HUES48 (cell line): ENCODE data around the gene SIGMAR1.
A peak's percentile ranks its signal among the peaks of the same experiment; 100 is the strongest.
"Not testable (repeated sequence)": the region's sequence is repeated elsewhere in the genome, so short reads cannot be mapped to it uniquely, and the experiment has no call there.

Source experiments
- H3K27ac ChIP-seq: one replicate; pipeline ENCODE4 v1.7.0; 2013; ENCODE audit warnings: low read depth, low read length, inconsistent platforms
- H3K27me3 ChIP-seq: 2 replicates; pipeline ENCODE4 v1.6.1; 2013; ENCODE audit warnings: mild to moderate bottlenecking, low read length; ENCODE audit not compliant: control insufficient read depth, insufficient read depth
- H3K36me3 ChIP-seq: 2 replicates; pipeline ENCODE4 v1.6.1; 2013; ENCODE audit warnings: low read length; ENCODE audit not compliant: control insufficient read depth, insufficient read depth
- H3K4me1 ChIP-seq: 2 replicates; pipeline ENCODE4 v1.6.1; 2013; ENCODE audit warnings: mild to moderate bottlenecking, low read length; ENCODE audit not compliant: control insufficient read depth, insufficient read depth
- H3K4me3 ChIP-seq: 2 replicates; pipeline ENCODE4 v1.5.1; 2013; ENCODE audit warnings: mild to moderate bottlenecking, low read depth, low read length
- H3K9ac ChIP-seq: 2 replicates; pipeline ENCODE4 v1.6.1; 2013; ENCODE audit warnings: mild to moderate bottlenecking, low read depth, low read length, moderate library complexity
- H3K9me3 ChIP-seq: 2 replicates; pipeline ENCODE4 v1.6.1; 2013; ENCODE audit warnings: low read length; ENCODE audit not compliant: control insufficient read depth, insufficient read depth

Gene SIGMAR1

DNA sequence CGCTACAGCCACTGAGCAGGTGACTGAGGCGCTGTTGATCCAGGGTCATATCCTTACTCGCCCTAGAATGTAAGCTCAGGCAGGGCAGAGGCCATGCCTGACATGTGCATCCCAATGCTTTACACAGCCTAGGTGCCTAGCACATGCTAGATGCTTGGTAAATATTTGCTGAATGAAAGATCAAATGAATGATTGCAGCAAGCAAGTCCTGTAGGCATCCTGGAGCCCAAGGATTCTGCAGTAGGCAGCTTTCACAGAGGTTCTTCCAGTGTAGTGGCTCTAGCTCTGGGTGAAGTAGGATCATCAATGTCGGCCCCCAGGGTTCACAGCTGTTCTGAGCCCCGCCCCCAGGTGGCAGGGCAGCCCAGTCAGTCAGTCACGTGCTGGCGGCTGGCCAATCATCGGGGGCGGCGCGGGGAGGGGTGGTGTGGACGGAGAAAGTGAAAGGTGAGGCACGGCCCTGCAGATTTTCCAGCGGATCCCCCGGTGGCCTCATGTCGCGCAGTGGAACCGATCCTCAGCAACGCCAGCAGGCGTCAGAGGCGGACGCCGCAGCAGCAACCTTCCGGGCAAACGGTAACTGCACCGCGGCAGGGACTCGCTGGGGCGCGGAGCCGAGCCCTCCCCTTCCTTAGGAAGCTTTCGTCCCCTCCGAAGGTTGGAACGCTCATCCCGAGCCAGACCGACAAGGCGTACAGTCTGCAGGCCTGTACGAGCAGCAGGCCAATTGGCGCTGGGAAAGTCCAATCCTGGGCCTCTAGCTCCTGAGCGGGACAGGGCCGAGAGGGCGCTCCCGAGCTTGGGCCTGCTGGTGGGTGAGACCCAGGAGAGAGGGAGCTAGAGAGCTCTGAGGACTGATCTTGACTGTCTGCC lies 8.9 kb upstream of the SIGMAR1 start, which contains the start of gene GALT:
GALT (plus strand) TSS at position 465 of the 873 bp plus-strand sequence; CDS start at position 495, 30 bp downstream.
- no peaks in the 10 kb centered on the region for H3K27me3 ChIP-seq
- no peaks in the 10 kb centered on the region for H3K9me3 ChIP-seq
- H3K9ac ChIP-seq = peak within 1 kb of the TSS; percentile 73
- peaks cover 16% of the 10 kb centered on the region for H3K4me1 ChIP-seq
- peaks cover 23% of the 10 kb centered on the region for H3K36me3 ChIP-seq
- peak within 1 kb of the TSS; percentile 91 for H3K27ac ChIP-seq
- peak within 1 kb of the TSS; percentile 92 for H3K4me3 ChIP-seq

DNA sequence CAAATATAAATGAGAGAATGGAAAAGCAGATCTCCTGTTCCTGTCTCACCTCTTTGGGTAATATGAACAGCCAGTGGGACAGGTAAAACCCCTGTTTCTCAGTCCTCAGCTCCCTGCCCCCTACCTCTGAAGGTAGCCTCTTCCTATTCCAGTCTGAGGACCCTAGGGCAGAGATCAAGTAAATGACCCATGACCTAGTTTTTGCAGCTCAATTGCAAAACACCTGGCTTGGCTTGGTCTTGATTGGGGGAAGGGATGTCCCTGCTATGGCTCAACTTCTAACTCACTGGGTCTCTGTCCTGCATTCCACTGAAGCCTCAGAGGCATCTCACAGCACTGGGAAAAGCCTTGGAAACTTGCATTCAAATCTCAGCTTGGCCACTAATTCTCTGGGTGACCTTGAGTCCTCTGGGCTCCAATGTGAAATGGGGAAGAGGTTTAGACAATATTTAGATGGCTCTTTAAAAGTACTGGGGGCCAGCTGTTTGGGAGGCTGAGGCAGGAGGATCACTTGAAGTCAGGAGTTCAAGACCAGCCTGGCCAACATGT lies 7.3 kb upstream of the SIGMAR1 start:
- Histone ChIP-seq H3K36me3 (peaks cover 20% of the 10 kb centered on the region), H3K9ac (no peak overlapping the region), H3K4me3 (no peak overlapping the region), H3K4me1 (peaks cover 16% of the 10 kb centered on the region), H3K27ac (peak overlapping the region; percentile 64), H3K27me3 (no peaks in the 10 kb centered on the region), H3K9me3 (no peaks in the 10 kb centered on the region)

DNA sequence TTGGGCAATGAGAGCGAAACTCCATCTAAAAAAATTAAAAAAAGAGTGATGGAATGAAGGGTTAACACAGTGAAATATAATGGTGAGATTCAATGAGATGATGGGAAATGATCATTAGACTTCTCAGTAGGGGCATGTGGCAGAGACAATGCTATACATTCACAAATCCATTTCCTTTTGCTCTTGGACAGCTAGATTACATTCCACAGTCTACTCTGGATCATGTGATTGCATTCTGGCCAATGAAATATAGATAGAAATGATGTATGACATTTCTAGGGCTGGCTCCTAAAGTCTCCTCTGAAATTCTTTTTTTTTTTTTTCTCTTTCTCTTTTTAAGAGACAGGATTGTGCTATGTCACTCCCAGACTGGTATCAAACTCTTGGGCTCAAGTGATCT lies 5.1 kb upstream of the SIGMAR1 start:
- no peak overlapping the region for H3K4me3 ChIP-seq
- no peaks in the 10 kb centered on the region for H3K9me3 ChIP-seq
- H3K36me3 ChIP-seq = no peaks in the 10 kb centered on the region
- peaks cover 20% of the 10 kb centered on the region for H3K4me1 ChIP-seq
- no peaks in the 10 kb centered on the region for H3K27me3 ChIP-seq
- H3K9ac ChIP-seq = no peak overlapping the region
- no peak overlapping the region for H3K27ac ChIP-seq

DNA sequence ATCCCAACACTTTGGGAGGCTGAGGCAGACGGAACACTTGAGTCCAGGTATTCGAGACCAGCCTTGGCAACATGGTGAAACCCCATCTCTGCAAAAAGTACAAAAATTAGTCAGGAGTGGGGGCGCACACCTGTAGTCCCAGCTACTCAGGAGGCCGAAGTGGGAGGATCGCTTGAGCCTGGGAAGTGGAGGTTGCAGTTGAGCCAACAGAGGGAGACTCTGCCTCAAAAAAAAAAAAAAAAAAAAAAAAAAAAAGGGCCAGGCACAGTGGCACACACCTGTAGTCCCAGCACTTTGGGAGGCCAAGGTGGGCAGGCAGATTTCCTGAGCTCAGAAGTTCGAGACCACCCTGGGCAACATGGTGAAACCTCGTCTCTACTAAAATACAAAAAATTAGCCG lies 1.7 kb upstream of the SIGMAR1 start:
- not testable (repeated sequence) for H3K27me3 ChIP-seq, H3K9ac ChIP-seq, H3K27ac ChIP-seq, H3K9me3 ChIP-seq, H3K4me3 ChIP-seq, H3K4me1 ChIP-seq
- H3K36me3 ChIP-seq = peaks cover 11% of the 10 kb centered on the region

DNA sequence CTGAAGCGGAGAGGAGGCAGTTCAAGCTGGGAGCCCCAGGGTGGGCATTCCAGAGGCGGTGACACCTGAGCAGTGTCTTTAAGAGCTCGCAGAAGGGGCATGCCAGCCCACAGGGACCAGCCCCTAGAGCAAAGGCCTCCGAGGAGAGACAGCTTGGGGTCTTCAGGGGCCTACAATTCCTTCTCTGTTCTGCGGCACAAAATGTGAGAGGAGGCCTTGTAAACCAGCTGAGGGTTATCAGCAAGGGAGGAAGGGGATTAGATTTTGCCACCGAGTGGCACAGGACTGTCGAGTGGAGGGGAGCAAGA lies 505 bp upstream of the SIGMAR1 start:
- Histone ChIP-seq H3K27ac (no peak overlapping the region), H3K9ac (no peak overlapping the region), H3K9me3 (no peaks in the 10 kb centered on the region), H3K4me3 (peak overlapping the region; percentile 80), H3K27me3 (peaks cover 9% of the 10 kb centered on the region; the same call in 1 of the 2 replicates), H3K4me1 (peaks cover 8% of the 10 kb centered on the region), H3K36me3 (peaks cover 11% of the 10 kb centered on the region)

DNA sequence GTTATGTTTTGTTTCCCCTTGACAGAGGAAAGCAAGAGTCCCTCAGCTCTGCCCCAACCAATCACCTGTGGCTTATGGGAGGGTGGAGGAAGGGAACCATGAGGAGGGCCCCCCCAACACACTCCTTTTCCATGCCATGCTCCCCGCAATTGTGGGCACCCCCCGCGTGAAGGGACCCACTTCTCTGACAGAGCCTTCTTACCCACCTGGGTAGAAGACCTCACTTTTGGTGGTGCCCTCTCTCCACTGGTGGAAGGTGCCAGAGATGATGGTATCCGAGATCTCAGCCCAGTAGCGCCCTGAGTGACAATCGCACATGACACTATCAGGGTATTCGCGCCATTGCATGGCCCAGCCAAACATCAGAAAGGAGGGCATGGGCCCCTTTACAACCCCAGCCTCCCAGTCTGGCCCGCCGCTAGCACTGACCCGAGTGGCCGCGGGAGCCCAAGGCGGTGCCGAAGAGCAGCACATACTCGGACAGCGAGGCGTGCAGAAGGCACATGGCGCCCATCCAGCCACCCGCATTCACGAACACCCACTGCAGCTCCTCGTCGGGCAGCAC lies 714 bp downstream of the SIGMAR1 start:
- H3K27ac ChIP-seq = no peak overlapping the region
- H3K36me3 ChIP-seq = peaks cover 11% of the 10 kb centered on the region
- peaks cover 8% of the 10 kb centered on the region for H3K4me1 ChIP-seq
- peak overlapping the region; percentile 80 for H3K4me3 ChIP-seq
- peak overlapping the region; percentile 63; the same call in 1 of the 2 replicates for H3K9ac ChIP-seq
- H3K9me3 ChIP-seq = no peaks in the 10 kb centered on the region
- H3K27me3 ChIP-seq = peaks cover 20% of the 10 kb centered on the region

DNA sequence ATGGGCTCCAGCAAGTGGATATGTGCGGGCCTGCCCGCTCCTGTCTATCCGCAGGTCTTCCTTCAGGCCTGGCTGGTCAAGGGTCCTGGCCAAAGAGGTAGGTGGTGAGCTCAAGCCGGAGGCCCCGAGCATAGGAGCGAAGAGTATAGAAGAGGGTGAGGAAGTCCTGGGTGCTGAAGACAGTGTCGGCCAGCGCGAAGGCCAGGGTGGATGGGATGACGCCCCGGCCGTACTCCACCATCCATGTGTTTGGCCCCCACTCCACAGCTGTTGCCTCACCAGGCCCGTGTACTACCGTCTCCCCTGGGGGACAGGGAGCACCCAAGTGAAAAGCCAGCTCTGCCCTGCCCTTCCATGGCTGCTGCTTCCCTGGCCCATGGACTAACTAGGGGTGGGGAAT lies 2.0 kb downstream of the SIGMAR1 start:
- no peaks in the 10 kb centered on the region for H3K9me3 ChIP-seq
- peaks cover 33% of the 10 kb centered on the region for H3K27me3 ChIP-seq
- no peak overlapping the region for H3K27ac ChIP-seq
- H3K9ac ChIP-seq = no peak overlapping the region
- peaks cover 11% of the 10 kb centered on the region for H3K36me3 ChIP-seq
- H3K4me3 ChIP-seq = no peak overlapping the region
- H3K4me1 ChIP-seq = peaks cover 8% of the 10 kb centered on the region

DNA sequence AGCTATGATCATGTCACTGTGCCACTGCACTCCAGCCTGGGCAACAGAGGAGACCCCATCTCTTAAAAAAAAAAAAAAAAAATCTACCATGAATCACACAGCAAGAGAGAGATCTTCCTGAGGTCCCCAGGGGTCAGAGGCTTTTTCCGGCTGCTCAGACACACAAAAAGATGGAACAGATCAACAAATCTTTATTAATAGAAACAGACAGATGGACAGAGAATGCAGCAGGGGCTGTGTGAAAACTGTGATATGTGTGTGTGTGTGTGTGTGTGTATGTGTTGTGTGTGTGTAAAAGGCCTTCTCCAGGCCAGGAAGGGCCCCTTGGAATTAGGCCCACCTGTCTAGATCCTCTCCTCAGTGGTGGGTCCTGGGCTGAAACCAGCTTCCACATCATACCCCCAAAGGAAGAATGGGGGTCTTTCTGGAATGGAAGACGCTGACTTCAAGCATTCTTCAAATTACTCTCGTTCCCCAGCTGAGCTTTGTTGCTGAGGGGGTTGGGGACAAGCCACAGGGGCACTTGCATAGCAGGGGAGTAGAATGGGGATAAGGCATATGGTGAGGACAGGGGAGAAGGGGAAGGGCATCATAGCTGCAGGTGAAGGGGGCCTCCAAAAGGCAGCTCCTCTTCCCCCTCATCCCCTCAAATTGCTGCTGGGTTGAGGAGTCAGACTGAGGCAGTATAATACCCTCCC lies 2.9 kb downstream of the SIGMAR1 start:
- no peak overlapping the region for H3K27ac ChIP-seq
- H3K4me1 ChIP-seq = peaks cover 8% of the 10 kb centered on the region
- H3K36me3 ChIP-seq = peaks cover 11% of the 10 kb centered on the region
- H3K27me3 ChIP-seq = peaks cover 41% of the 10 kb centered on the region
- H3K9ac ChIP-seq = no peak overlapping the region
- no peaks in the 10 kb centered on the region for H3K9me3 ChIP-seq
- H3K4me3 ChIP-seq = no peak overlapping the region

DNA sequence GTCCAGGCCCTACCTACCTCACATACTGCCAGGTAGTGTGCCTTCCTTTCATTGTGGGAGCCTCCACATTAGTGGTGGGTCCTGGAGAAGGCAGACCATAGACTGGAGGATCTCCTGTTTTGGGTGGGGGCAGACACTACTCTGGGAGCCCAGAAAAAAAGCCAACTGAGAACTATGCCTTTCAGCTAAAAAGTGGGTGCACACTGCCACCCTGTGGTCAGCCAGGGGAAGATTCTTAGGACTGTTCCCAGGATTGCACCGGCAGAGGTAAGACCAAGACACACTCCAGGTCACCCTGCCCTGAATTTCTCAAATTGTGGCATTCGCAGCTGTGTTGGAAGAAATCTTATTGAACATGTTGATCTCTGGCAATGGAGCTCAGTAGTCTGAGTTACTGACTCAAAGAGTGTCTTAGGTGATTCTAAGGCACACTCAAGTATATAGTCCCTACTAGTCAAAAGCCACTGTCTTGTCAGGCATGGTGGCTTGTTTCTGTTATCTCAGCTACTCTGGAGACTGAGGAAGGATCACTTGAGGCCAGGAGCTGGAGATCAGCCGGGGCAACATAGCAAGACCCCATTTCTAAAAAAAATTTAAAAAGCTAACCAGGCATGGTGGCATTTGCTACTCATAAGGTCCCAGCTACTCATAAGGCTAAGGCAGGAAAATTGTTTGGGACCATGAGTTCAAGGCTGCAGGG lies 3.6 kb downstream of the SIGMAR1 start:
- H3K4me1 ChIP-seq = peaks cover 8% of the 10 kb centered on the region
- H3K9ac ChIP-seq = no peak overlapping the region
- H3K4me3 ChIP-seq = no peak overlapping the region
- H3K36me3 ChIP-seq = peaks cover 11% of the 10 kb centered on the region
- H3K9me3 ChIP-seq = no peaks in the 10 kb centered on the region
- H3K27ac ChIP-seq = no peak overlapping the region
- H3K27me3 ChIP-seq = peaks cover 48% of the 10 kb centered on the region

DNA sequence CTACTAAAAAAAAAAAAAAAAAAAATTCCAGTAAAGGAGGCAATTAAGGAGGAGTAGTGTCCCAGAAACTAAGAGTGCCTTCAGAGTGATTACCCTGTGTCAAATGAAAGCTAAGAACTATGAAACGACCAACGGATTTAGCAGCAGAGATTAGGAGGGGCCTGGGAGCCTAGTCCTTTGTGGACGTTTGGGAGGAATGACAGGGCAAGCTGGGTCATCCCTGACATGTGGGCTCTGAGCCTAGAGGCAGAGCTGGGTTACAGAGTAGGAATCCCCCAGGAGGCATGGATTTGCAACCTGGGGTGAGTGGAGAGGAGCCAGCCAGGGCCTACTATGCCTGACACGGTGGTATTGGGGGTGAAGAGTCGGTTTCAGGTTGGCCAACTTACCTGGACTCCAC lies 4.4 kb downstream of the SIGMAR1 start:
- H3K36me3 ChIP-seq = peaks cover 11% of the 10 kb centered on the region

More for the DNA sequence above, 4.4 kb downstream of the SIGMAR1 start:
- Histone ChIP-seq H3K4me3 (no peak overlapping the region), H3K27ac (no peak overlapping the region), H3K4me1 (peaks cover 8% of the 10 kb centered on the region), H3K27me3 (peaks cover 57% of the 10 kb centered on the region), H3K9ac (no peak overlapping the region), H3K9me3 (no peaks in the 10 kb centered on the region)
